AG04449 (cell line): ENCODE data around the gene TIGD1.

Experiments
- CTCF ChIA-PET: fragments of 350-600 bp; formaldehyde crosslinking; extraction: SDS; loops from one replicate; lab custom pipeline; 2021; ENCODE audit warnings: antibody characterized with exemption; lab: Yijun Ruan, JAX
- POLR2A ChIA-PET: fragments of 400-600, 350-600 bp; formaldehyde crosslinking; extraction: SDS; loops from one replicate; lab custom pipeline; 2020; ENCODE audit warnings: antibody characterized with exemption, inconsistent platforms; lab: Yijun Ruan, JAX
- DNase-seq: peaks from one replicate; pipeline ENCODE4 v3.0.0-alpha.2; 2010; ENCODE audit warnings: low read depth, low spot score
- H3K4me3 ChIP-seq: 2 replicates; pipeline ENCODE4 v1.5.1; 2011; ENCODE audit warnings: low read depth, mild to moderate bottlenecking, control low read depth, low read length
- TF ChIP-seq, protein P1 (sequence below): IDR thresholded peaks from one replicate; pipeline ENCODE4 v1.5.1; 2011; ENCODE audit warnings: mild to moderate bottlenecking, moderate library complexity, low read length, control low read depth, inconsistent platforms; ENCODE audit not compliant: insufficient read depth; ENCODE audit errors: missing control alignments

Gene TIGD1

DNA sequence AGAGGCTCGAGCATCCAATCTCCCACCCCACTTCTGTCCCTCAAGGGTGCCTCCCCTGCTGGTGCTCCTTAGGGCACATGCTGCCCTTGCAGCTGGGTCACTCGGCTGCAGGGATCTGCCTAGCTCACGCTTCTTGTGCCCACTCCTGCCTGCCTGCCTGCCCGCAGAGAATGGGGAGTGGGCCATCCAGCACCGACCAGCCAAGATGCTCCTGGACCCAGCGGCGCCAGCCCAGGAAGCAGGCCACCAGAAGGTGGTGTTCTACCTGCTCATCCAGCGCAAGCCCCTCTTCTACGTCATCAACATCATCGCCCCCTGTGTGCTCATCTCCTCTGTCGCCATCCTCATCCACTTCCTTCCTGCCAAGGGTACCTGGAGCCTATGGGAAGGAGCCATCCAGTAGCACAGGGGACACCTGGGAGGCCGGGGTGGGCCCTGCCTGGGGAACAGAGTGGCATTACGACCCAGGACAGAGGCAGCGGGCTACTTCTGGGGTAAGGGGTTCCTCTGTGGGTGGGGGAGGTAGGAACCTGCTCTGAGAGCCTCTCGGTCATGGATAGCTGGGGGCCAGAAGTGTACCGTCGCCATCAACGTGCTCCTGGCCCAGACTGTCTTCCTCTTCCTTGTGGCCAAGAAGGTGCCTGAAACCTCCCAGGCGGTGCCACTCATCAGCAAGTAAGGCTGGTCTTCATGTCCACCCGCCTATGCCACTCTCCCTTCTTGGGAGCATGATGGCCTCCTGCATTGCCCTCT lies 7.5 kb downstream of the TIGD1 start:
- ChIA-PET CTCF (interaction anchor here (1.0 kb wide), 1 partner anchor 21 kb away, joined by 3 read pairs; no protein-coding TSS in a partner anchor), POLR2A (no interaction called here)
- DNase-seq, result no peak
- TF ChIP-seq, protein P1, sequence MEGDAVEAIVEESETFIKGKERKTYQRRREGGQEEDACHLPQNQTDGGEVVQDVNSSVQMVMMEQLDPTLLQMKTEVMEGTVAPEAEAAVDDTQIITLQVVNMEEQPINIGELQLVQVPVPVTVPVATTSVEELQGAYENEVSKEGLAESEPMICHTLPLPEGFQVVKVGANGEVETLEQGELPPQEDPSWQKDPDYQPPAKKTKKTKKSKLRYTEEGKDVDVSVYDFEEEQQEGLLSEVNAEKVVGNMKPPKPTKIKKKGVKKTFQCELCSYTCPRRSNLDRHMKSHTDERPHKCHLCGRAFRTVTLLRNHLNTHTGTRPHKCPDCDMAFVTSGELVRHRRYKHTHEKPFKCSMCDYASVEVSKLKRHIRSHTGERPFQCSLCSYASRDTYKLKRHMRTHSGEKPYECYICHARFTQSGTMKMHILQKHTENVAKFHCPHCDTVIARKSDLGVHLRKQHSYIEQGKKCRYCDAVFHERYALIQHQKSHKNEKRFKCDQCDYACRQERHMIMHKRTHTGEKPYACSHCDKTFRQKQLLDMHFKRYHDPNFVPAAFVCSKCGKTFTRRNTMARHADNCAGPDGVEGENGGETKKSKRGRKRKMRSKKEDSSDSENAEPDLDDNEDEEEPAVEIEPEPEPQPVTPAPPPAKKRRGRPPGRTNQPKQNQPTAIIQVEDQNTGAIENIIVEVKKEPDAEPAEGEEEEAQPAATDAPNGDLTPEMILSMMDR, result no peak
- no peak overlapping the region for H3K4me3 ChIP-seq

DNA sequence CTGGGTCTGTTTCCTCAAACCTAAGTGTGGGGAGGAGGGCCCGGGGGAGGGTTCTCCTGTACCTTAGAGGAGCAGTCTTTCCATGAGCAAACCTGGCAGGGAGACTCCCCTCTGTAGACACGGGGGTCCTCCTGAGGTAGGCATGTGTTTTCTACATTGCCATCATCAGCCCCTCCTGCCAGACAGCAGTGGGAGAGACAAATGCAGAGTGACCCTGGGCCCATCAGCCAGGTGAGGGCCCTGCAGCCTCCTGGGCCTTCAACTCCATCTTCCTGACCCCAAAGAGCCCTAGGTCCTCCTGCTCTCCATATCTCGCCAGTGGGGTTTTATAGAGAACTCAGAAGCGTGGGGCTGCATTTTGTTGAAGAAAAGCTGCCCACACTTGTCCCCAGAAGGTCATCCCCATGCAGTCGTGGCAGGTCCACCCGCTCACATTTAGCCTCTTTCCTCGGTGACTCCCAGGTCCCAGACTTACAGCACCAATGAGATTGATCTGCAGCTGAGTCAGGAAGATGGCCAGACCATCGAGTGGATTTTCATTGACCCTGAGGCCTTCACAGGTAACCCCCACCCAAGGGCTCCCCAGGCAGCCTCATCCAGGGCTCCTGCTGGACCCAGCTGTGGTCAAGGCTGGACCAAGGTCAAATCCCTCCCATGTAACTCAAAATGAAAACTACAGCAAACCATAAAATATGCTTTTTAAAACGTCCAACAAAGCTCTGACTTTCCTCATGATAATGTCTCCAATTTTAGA lies 8.2 kb downstream of the TIGD1 start:
- TF ChIP-seq, protein P1, result no peak
- DNase-seq, result no peak
- no peak overlapping the region for H3K4me3 ChIP-seq
- POLR2A ChIA-PET, result no interaction called here
- CTCF ChIA-PET, result interaction anchor here (1.0 kb wide), 1 partner anchor 21 kb away, joined by 3 read pairs; no protein-coding TSS in a partner anchor

DNA sequence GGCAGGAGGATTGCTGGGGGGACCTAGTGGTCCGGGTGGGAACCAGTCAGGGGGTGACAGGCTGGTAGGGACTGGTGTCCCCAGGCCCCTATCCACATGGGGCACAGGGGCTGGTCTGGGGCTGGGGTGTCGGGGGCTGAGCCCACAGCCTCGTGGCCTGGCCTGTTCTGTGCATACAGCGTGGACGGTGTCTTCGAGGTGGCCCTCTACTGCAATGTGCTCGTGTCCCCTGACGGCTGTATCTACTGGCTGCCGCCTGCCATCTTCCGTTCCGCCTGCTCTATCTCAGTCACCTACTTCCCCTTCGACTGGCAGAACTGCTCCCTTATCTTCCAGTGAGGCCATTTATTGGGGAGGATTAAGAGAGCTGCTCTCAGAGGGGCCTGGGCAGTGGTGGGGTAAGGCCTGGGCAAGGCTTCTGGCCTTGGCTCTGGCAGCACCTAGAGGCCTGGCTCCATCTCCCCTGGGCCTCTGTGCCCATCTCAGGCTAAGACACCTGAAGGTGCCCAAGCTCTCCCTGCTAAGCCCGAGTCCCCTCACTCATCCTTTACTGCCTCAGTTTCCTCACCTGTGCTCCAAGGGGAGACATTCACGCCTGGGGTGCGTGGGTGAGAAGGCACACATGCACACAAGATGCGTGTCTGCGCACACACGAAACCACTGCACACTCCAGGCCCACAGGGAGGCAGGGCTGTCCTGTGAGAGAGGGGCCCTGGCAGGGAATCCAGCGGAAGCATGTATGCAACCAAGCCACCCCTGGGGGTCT lies 9.0 kb downstream of the TIGD1 start:
- H3K4me3 ChIP-seq, result no peak overlapping the region
- ChIA-PET CTCF (no interaction called here), POLR2A (no interaction called here)
- DNase-seq, result no peak
- TF ChIP-seq, protein P1, result no peak

DNA sequence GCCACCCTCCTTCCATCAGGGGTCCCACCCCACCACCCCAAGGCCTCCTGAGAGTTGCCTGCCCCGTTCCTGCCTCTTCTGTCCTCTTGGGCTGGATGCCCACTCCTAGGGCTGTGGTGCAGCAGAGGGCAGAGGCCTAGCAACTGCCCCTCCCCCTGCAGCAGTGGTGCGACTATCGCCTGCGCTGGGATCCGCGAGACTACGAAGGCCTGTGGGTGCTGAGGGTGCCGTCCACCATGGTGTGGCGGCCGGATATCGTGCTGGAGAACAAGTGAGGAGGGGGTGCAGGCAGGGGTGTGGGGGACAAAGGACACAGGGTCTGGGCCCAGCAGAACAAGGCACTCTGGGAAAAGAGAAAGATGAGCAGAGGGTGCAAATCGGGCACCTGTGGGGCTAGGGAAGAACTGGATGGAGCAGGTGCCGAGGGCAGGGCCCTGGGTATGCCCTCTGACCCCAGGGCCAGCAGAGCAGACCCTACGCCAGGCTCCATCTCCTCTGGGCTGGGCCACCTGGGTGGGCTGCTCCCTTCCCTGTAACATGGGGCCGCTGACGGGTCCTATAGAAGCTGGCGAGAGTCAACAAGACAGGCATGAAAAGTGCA lies 9.8 kb downstream of the TIGD1 start:
- H3K4me3 ChIP-seq, result no peak overlapping the region
- CTCF ChIA-PET, result no interaction called here
- POLR2A ChIA-PET, result no interaction called here
- TF ChIP-seq, protein P1, result no peak
- no peak for DNase-seq

DNA sequence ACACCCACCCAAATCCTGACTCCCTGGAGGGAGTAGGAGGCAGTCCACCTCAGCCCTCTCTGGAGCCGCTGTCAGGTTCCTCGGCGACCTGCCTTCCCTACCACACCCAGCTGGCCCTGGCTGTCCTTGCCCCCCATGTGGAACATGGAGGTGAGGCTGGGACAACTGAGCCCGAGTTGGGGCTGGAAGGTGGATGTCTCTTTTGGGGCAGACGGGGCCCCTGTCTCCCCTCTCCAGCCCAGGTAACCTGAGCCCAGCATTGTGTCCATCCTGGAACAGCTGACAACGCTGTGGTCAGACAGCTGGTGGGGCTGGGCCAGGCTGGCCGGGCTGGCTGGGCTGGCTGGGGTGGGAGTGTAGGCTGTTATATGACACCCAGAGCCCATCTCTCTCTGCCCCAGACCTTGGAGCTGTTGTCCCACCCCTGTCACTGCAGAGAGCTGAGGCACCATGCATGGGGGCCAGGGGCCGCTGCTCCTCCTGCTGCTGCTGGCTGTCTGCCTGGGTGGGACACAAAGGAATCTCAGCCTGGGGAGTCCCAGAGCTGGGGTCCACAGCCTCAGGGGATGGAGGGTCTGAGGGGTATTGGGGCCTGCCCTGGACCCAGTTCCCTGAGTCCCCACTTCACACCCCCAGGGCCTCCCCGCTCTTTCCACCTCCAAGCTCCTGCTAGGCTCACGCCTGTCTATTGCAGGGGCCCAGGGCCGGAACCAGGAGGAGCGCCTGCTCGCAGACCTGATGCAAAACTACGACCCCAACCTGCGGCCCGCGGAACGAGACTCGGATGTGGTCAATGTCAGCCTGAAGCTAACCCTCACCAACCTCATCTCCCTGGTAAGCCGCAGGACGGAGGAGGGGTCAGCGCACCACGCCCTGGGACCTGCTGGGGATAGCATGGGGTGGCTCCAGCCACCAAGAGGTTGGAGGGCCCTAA lies 10.8 kb downstream of the TIGD1 start, which contains the start of gene CHRNG:
Gene CHRNG, plus strand, starts transcription at position 395 of the 934 bp plus-strand sequence. Its CDS starts 56 bp downstream, at position 451.
- ChIA-PET POLR2A (interaction anchor here (0.7 kb wide), 1 partner anchor 22 kb away, joined by 3 read pairs; no protein-coding TSS in a partner anchor), CTCF (interaction anchor here (1.0 to 2.2 kb wide), 2 partner anchors 16 to 93 kb away, joined by 3 to 8 read pairs; no protein-coding TSS in a partner anchor)
- TF ChIP-seq, protein P1, result no peak
- H3K4me3 ChIP-seq, result no peak within 1 kb of the TSS
- DNase-seq, result no peak
